H4 (cell line): ENCODE results near the gene RNF40. TPM values are rescaled to one million over a fixed set of nuclear protein-coding genes. Genes with fewer than 3 reads are reported as not detected.
"Not testable (repeated sequence)": the region's sequence is repeated elsewhere in the genome, so short reads cannot be mapped to it uniquely, and the experiment has no call there.

Experiments used
- DNase-seq: peaks from one replicate; pipeline ENCODE4 v3.0.0-alpha.2; 2015; ENCODE audit warnings: low spot score
- total RNA-seq: library from RNA; depleted of rRNA; stranded (reverse); fragments of >200 nt; shearing (Covaris generic); gene quantifications from 2 replicates; pipeline ENCODE4 v1.2.3, GENCODE V29; 2014; rRNA removed

The RNF40 gene
- total RNA-seq, 1 experiment from 2014 or later: 57.9 TPM

- no peak for DNase-seq
Observed at GRCh38 chr16:30820952-30821421, 58.9 kb downstream of the RNF40 start.

- DNase-seq: not testable (repeated sequence)
Observed at GRCh38 chr16:30821441-30821840, 59.3 kb downstream of the RNF40 start.

- DNase-seq: no peak
Observed at GRCh38 chr16:30821891-30822290, 59.8 kb downstream of the RNF40 start.

Other genes starting within 250 kb of the RNF40 start
- gene ZNF768, start 235.8 kb upstream of the RNF40 start, total RNA-seq: 22.7 and 29.2 TPM in 2 replicates
- gene ZNF747, start 227.5 kb upstream of the RNF40 start, total RNA-seq: 1.5 and 2.6 TPM in 2 replicates
- 3.2 and 5.2 TPM in 2 replicates for gene ZNF764, start 203.9 kb upstream of the RNF40 start, total RNA-seq
- 3.1 and 6.0 TPM in 2 replicates for gene ZNF688, start 190.6 kb upstream of the RNF40 start, total RNA-seq
- 1.3 and 3.1 TPM in 2 replicates for gene ZNF785, start 176.6 kb upstream of the RNF40 start, total RNA-seq
- gene ZNF689, start 151.9 kb upstream of the RNF40 start, total RNA-seq: 9.6 TPM in 2 replicates
- 5.2 and 13.6 TPM in 2 replicates for gene PRR14, start 111.4 kb upstream of the RNF40 start, total RNA-seq
- gene FBRS, start 103.9 kb upstream of the RNF40 start, total RNA-seq: 5.0 and 5.9 TPM in 2 replicates
- 5.0 and 6.2 TPM in 2 replicates for gene SRCAP, start 63.2 kb upstream of the RNF40 start, total RNA-seq
- 30.8 and 42.5 TPM in 2 replicates for gene PHKG2, start 13.9 kb upstream of the RNF40 start, total RNA-seq
- gene CFAP119, start 260 bp upstream of the RNF40 start, total RNA-seq: 1.9 and 11.0 TPM in 2 replicates
- 10.7 and 13.9 TPM in 2 replicates for gene ZNF629, start 24.9 kb downstream of the RNF40 start, total RNA-seq
- gene BCL7C, start 131.8 kb downstream of the RNF40 start, total RNA-seq: 22.7 and 25.9 TPM in 2 replicates
- gene CTF1, start 134.3 kb downstream of the RNF40 start, total RNA-seq: not detected in 2 replicates
- 5.0 and 13.8 TPM in 2 replicates for gene FBXL19, start 161.2 kb downstream of the RNF40 start, total RNA-seq
- 30.5 and 43.8 TPM in 2 replicates for gene ORAI3, start 186.7 kb downstream of the RNF40 start, total RNA-seq
- 1.4 and 1.7 TPM in 2 replicates for gene SETD1A, start 195.4 kb downstream of the RNF40 start, total RNA-seq
- 0.68 and 1.0 TPM in 2 replicates for gene HSD3B7, start 222.9 kb downstream of the RNF40 start, total RNA-seq
- gene STX1B, start 248.3 kb downstream of the RNF40 start, total RNA-seq: 0.04 TPM in 1 of 2 replicates, not detected in the other